Stimulated activated CD4-positive, alpha-beta T cell treated with anti-CD3 and anti-CD28 coated beads, TNF-alpha, amount 100 ng/mL, for 48 hours (primary cell): Measurements from ENCODE around the gene RAB40AL.

Experiments used
- DNase-seq, 3 donors: peaks; one replicate each; pipeline ENCODE4 v3.0.0-alpha.2; 2020; ENCODE audit warnings: low read depth in 3 of 3

RAB40AL gene

DNA sequence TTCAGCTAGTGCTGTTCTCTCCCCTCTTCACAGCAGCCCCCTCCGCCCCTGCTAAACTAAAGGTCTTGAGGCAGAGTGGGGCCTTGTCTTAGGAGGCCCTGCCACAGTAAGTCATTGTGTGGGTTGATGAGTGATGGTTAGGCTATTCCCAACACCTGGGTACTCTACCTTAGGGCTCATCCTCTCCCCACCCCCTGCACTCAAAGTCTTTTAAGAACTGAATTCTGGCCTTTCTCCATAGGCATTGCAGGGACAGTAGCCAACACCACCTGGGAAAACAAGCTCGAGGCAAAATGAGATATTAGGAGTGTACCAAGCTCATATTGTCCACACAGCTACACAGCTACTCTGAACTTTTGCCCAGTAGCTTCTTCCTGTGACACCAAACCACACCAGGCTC lies 42.5 kb downstream of the RAB40AL start:
- no peak for DNase-seq

DNA sequence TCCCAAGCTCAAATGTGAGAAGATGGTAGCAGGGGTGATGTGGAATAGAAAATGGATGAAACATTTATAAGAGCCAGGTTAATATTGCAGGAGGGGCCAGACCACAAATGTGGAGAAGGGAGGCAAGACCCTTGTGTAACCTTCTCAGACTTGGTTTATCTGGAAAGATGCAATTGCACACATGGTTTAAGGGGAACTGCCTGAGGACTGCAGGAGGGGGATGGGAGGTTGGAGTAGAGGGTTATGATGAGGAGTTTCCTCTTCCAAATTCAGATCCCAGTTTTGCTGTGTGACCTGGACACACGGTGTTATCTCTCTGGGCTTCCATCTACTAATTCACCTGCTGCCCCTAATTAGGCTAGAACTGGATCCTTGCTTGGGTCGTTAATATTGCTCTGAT lies 46.1 kb downstream of the RAB40AL start:
- no peak for DNase-seq

DNA sequence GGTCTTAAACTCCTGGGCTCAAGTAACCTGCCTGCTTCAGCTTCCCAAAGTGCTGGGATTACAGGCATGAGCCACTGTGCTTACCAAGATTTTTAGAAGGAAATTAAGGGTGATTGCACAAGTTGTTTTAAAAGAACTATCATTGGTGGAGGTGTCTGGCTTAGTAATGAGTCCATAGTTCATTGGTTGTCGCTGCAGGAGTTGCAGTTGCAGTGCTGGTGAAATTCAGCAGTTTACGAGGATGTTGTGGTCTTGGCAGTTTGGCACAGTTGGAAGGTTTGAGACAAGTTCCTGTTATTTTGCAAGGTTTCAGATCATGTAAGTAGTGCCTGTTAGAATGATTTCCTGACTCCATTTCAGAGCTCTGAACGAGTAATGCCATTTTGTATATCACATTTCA lies 48.1 kb downstream of the RAB40AL start:
- DNase-seq: no peak
